ENCODE data around the gene SLC17A1.

- TF ChIP-seq CTCF (IDR thresholded peaks at IDR 0.05) (no peak), POLR2AphosphoS5 (IDR thresholded peaks at IDR 0.05) (no peak), POLR2A (IDR thresholded peaks at IDR 0.05) (no peak)
These were observed 42.4 kb downstream of the SLC17A1 start for GRCh38 chr6:25789475-25789874.
